ENCODE results near the gene RPL15.

Gene RPL15

GRCh38 chr3:23968463-23969184, 51.7 kb downstream of the RPL15 start:
- peak; percentile 49 for DNase-seq

DNA sequence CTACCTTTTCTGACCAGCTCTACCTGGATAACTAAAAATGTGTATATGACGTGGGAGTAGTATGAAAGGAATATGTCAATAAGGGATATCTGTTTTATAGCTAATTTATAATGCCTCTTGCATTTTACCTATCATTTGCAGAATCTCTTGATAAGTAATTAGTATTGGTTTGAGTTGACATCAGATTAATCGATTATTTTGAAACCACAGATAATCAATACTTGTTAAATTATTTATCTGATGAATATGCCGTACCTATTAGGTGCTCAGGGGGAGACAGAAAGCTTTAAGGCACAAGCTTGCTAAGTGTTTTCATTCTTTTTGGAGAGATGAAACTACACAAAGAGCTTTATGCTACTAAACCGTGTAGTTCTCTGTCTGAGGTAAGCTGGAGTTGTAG, 52.5 kb downstream of the RPL15 start:
- DNase-seq, result no peak
